ENCODE measurements around the gene GFPT2. TPM values are rescaled to one million over a fixed set of nuclear protein-coding genes. Genes with fewer than 3 reads are reported as not detected.

GFPT2 gene
- total and polyA plus RNA-seq, 2 of the 4 experiments (the other 2 are of a cell fraction): 20.3 to 20.8 TPM

DNA sequence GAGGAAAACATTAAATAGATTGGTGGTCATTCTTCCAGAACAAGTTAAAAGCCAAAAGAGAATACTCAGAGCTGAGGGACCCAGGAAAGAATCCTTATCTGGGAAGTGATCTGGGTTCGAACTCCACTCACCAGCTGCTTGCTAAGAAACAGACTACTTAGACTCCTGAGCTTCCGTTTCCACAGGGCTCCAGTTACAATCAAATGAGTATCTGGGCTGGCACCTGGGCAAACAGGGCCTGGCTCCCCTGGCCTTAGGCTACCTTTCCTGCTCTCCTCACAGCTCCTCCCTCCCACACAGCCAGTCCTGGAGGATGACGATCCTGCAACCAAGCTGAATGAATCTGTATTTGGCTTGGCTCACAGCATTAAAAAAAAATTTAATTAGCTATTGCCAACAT is 63.7 kb downstream of the GFPT2 start:
- Histone ChIP-seq H3K9me1 (ENCODE audit: insufficient read depth, low read length) (peaks cover 6% of the 10 kb centered on the region; the same call in 1 of the 2 replicates), H2AK5ac (ENCODE audit: low read depth, low read length) (no peak overlapping the region), H2AK9ac (replicated peaks; ENCODE audit: low read depth, low read length, poor library complexity) (no peak overlapping the region), H4K91ac (ENCODE audit: insufficient read depth, low read depth, low read length) (no peak overlapping the region), H3K56ac (ENCODE audit: extremely low read depth, insufficient read depth, low read length) (no peak overlapping the region), H3K27ac (ENCODE audit: insufficient read depth, low read length) (no peak overlapping the region), H2BK120ac (ENCODE audit: low read depth, low read length) (no peak overlapping the region), H4K8ac (ENCODE audit: low read depth in 2 of 2, low read length in 2 of 2) (no peak overlapping the region), H3K9me3 (ENCODE audit: control insufficient read depth, insufficient read depth, low read length) (no peaks in the 10 kb centered on the region), H3K27me3 (ENCODE audit: control insufficient read depth, insufficient read depth, low read length) (no peaks in the 10 kb centered on the region), H3K4me3 (ENCODE audit: insufficient read depth, low read depth, low read length) (no peak overlapping the region), H2BK15ac (ENCODE audit: low read depth, low read length) (no peak overlapping the region), H3K4ac (ENCODE audit: low read depth, low read length) (no peak overlapping the region), H3K23ac (ENCODE audit: low read depth, low read length) (no peak overlapping the region; the same call in 1 of the 2 replicates), H3K9ac (ENCODE audit: low read depth, low read length) (no peak overlapping the region), H4K5ac (ENCODE audit: low read depth, low read length) (no peak overlapping the region), H3K18ac (ENCODE audit: low read depth, low read length) (no peak overlapping the region), H4K20me1 (ENCODE audit: insufficient read depth, low read length) (peaks cover 15% of the 10 kb centered on the region), H2AFZ (replicated peaks; ENCODE audit: low read length, poor library complexity) (no peak overlapping the region), H3K36me3 (ENCODE audit: control insufficient read depth, insufficient read depth, low read length) (0 out of 2 replicates have a peak, but pooled peaks cover 1% of the 10 kb centered on the region), H2BK20ac (ENCODE audit: low read depth, low read length) (no peak overlapping the region), H3K79me1 (ENCODE audit: low read depth in 1 of 2, low read length in 2 of 2) (peaks cover 42 to 59% of the 10 kb centered on the region in 2 experiments), H3K4me2 (ENCODE audit: low read depth, low read length) (no peak overlapping the region), H3K14ac (replicated peaks; ENCODE audit: low read depth, low read length) (no peak overlapping the region), H3K4me1 (ENCODE audit: control insufficient read depth, insufficient read depth, low read length) (peaks cover 4% of the 10 kb centered on the region; the same call in 1 of the 2 replicates), H2BK5ac (ENCODE audit: low read depth, low read length, poor library complexity, severe bottlenecking) (no peak overlapping the region)
- DNase-seq: no peak
- no peak for ATAC-seq (ENCODE audit: low read depth)
- TF ChIP-seq CHD1 (IDR thresholded peaks at IDR 0.05; ENCODE audit: low read depth, low read length) (no peak), BHLHE40 (IDR thresholded peaks at IDR 0.05; ENCODE audit: low read depth, low read length) (no peak), CEBPB (IDR thresholded peaks at IDR 0.05; ENCODE audit: low read depth, low read length) (no peak), MXI1 (IDR thresholded peaks at IDR 0.05; ENCODE audit: borderline replicate concordance, low read depth, low read length) (no peak), NFE2L2 (IDR thresholded peaks at IDR 0.05; ENCODE audit: low read depth, low read length) (no peak), SMC3 (IDR thresholded peaks at IDR 0.05; ENCODE audit: low read depth, low read length) (no peak), RAD21 (IDR thresholded peaks at IDR 0.05; ENCODE audit: low read length) (no peak), ELK1 (IDR thresholded peaks at IDR 0.05; ENCODE audit: borderline replicate concordance, low read depth, low read length) (no peak), MAZ (IDR thresholded peaks at IDR 0.05; ENCODE audit: borderline replicate concordance, low read depth, low read length) (no peak), FOS (IDR thresholded peaks at IDR 0.05; ENCODE audit: low read depth, low read length) (no peak), MAFK (IDR thresholded peaks at IDR 0.05; ENCODE audit: low read depth, low read length) (no peak), RCOR1 (IDR thresholded peaks at IDR 0.05; ENCODE audit: insufficient replicate concordance, low read length) (no peak), POLR2A (IDR thresholded peaks at IDR 0.05; ENCODE audit: low read depth, low read length) (no peak), RFX5 (IDR thresholded peaks at IDR 0.05; ENCODE audit: low read depth, low read length) (no peak)
- TF ChIP-seq, protein P1, sequence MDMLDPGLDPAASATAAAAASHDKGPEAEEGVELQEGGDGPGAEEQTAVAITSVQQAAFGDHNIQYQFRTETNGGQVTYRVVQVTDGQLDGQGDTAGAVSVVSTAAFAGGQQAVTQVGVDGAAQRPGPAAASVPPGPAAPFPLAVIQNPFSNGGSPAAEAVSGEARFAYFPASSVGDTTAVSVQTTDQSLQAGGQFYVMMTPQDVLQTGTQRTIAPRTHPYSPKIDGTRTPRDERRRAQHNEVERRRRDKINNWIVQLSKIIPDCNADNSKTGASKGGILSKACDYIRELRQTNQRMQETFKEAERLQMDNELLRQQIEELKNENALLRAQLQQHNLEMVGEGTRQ (IDR thresholded peaks at IDR 0.05; ENCODE audit: low read depth, low read length): no peak
- TF ChIP-seq, protein P2, sequence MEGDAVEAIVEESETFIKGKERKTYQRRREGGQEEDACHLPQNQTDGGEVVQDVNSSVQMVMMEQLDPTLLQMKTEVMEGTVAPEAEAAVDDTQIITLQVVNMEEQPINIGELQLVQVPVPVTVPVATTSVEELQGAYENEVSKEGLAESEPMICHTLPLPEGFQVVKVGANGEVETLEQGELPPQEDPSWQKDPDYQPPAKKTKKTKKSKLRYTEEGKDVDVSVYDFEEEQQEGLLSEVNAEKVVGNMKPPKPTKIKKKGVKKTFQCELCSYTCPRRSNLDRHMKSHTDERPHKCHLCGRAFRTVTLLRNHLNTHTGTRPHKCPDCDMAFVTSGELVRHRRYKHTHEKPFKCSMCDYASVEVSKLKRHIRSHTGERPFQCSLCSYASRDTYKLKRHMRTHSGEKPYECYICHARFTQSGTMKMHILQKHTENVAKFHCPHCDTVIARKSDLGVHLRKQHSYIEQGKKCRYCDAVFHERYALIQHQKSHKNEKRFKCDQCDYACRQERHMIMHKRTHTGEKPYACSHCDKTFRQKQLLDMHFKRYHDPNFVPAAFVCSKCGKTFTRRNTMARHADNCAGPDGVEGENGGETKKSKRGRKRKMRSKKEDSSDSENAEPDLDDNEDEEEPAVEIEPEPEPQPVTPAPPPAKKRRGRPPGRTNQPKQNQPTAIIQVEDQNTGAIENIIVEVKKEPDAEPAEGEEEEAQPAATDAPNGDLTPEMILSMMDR (conservative IDR thresholded peaks at IDR 0.05; ENCODE audit: low read depth, low read length): no peak
- in situ Hi-C loops (cut with MboI; ENCODE audit: low sequenced_read_pairs) (no loop called here), intact Hi-C loops (cut with micrococcal nuclease) (no loop called here), dilution Hi-C loops (cut with HindIII; ENCODE audit: low sequenced_read_pairs, unreplicated experiment) (no loop called here)
- BruUV-seq (replicated peaks): no TSS peak
- ChIA-PET CTCF (interaction anchor here (0.8 to 2.0 kb wide), 2 partner anchors 27 to 329 kb away, joined by 3 to 4 read pairs; no protein-coding TSS in a partner anchor), POLR2A (ENCODE audit: unreplicated experiment) (no interaction called here)
- WGBS, 2 experiments (ENCODE audit: extremely low coverage in 2 of 2, insufficient read length in 1 of 2): 80% methylated on average over 1 of the region's 3 CpGs; no CpG with 5 or more reads in 1 of the 2 experiments

All from IMR-90 (cell line).